Fibroblast of skin of left biceps (primary cell): Measurements from ENCODE around the gene SEMA4B.

Experiments
- DNase-seq, 2 experiments: peaks; one replicate each; pipeline ENCODE4 v3.0.0-alpha.2; 2013; ENCODE audit warnings: low read depth in 2 of 2

SEMA4B gene

GRCh38 chr15:90207252-90207651, 6.1 kb downstream of the SEMA4B start:
- DNase-seq, result no peak

DNA sequence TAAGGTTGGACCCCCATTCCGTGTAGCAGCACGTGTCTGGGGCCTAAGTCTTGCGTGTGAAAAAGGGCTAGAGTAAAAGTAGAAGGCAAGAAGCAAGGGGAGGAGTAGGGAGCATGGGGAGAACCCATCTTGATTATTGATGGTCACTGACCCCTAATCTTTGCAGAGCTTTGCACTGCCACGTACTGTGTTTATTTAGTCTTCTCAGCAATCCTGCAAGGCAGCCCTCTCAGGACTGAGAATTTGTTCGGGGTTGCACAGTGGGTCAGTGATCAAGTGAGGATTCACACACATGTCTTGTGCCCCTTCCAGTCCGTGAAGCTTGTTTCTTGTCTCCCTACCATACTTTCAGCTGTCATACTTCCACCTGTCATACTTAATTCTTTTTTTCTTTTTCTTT, 7.2 kb downstream of the SEMA4B start:
- DNase-seq, result no peak

DNA sequence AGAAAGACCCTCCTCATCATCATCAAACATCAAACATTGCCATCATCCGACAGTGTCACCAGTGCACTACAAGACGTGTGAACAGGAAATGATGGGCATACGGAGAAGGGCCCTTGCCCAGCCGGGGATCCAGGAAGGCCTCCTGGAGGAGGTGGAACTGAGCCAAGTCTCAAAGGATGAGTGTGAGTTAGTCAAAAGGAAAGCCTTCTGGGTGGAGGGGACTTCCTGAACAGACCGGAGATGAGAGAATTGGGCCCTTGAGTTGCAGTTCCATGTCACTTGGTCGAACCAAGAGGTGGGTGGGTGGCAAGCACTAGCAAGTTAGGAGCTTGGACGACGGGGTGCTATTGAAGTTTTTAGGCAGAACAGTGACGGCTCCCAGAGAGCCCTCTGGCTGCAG, 8.5 kb downstream of the SEMA4B start:
- no peak for DNase-seq

- DNase-seq, result no peak
Observed at GRCh38 chr15:90210593-90210992, 9.5 kb downstream of the SEMA4B start.

DNA sequence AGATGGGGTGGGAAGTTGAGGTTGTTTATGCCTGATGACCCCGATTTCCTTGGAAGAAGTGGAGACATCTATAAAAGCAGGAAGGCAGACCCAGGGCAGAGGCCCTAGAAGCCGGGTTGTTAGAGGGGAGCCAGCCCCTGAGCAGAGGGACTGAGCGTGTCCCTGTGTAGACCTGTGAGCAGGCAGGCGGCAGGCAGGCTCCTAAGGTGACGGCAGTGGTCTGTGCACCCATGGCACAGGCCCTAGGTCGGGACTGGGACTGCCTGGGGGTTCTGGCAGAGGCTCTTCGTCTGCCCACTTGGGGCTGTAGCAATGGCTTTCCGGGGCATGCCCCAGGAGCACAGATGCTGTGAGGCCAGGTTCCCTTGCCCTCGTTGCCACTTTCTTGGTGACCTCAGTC, 9.9 kb downstream of the SEMA4B start:
- no peak for DNase-seq

DNA sequence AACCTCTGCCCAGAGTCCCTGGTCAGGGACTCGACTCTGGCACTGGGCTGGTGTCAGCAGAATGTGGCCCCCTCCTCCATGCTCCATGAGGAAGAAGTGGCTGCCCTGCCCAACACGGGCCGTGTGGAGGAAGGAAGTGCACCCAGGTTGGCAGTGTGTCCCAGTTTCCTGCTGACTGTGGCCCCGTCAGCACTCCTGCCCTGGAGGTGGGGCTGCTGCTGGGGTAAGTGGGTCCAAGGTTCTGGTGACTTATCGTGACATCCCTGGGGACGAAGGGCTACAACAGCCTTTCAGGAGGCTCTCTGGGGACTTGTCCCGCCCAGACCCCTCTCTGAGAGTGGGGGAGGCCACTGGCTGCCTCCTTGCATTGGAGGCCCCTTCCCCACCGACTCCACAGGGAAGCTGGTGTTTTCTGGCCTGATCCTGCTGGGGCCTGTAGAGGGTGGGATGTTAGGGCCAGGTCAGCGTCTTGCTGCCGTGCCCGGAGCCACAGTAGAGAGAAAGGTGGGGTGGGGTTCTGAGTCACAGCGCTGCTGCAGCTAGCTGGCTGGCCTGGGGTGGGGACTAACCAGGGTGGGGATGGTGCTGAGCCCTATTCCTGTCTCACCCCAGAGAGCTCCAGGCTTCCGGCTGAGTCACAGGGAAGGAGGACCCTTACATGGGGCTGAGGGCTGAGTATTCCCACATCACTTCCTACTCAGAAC, 10.5 kb downstream of the SEMA4B start:
- DNase-seq, result no peak

DNA sequence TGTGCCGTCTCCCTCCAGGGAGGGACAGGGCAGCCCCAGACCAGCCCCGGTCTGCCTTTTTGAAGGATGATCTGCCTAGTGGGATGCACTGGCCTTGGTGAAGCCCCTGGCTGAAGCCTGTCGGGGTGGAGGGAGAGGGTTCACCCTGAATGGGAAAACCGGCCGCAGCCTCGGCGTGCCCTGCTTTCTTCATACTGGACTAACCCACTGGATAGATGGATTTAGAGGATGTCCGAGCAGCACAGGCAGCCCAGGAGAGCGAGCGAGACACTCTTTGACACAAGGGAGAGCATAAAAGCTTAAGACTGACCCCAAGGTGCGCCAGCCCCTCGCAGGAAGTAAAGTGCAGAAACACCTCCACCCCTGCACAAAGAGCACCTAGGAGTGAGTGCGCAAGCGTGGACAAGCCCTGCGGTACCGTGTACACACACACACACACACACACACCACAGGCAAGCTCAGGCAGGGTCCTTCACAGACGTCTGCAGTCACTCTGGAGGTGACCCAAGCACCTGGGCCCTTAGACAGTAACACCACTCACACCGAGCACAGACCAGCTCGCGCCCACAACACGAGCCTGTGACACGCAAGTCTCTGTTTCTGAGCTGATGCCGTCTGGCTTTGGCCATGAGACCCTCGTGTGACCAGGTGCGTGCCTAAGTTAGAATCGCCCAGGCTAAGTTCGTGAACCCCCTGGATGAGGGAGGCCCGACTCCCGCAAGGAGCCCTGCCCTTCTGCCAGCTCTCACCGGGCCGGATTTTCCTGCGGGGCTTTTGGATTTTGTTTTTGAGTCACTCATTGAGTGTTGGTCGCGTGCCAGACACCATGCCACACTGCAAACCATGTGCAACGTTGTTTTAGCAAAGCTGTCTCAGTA, 11.3 kb downstream of the SEMA4B start:
- DNase-seq, result no peak

DNA sequence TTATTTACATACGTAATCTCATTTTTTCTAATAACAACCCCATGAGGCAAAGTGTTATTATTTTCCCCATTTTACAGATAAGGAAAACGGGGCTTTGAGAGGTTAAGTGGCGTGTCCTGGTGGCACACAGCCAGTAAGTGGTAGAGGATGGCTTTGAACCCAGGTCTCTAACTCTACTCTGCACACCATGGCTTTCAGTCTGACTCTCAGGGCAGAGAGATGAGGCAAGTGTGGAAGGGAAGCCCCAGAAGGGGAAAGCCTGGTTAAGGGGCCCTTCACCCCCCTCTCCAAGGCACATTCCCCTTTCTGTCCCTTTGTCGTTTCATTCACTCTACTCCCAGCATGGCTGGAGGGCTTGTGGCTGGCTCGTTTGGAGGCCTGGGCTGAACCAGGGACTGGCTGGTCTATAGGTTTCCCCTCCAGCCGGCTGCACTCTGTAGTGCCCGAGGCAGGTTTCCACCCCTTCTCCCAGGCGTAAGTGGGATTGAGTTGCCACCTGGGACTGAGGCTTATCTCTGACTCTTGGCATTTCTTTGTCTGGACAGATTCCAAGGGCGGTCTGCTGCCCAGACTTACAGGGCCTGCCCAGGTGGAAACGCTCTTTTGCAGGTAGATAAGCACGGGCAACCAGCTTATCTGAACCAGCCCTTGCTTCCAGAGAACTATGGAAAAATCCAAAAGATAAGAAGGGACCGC, 12.1 kb downstream of the SEMA4B start:
- DNase-seq, result no peak

GRCh38 chr15:90213818-90214204, 12.7 kb downstream of the SEMA4B start:
- no peak for DNase-seq

- DNase-seq, result no peak
Observed at GRCh38 chr15:90214553-90215196, 13.5 kb downstream of the SEMA4B start.

- DNase-seq, result no peak
Observed at GRCh38 chr15:90217671-90218394, 16.7 kb downstream of the SEMA4B start.

DNA sequence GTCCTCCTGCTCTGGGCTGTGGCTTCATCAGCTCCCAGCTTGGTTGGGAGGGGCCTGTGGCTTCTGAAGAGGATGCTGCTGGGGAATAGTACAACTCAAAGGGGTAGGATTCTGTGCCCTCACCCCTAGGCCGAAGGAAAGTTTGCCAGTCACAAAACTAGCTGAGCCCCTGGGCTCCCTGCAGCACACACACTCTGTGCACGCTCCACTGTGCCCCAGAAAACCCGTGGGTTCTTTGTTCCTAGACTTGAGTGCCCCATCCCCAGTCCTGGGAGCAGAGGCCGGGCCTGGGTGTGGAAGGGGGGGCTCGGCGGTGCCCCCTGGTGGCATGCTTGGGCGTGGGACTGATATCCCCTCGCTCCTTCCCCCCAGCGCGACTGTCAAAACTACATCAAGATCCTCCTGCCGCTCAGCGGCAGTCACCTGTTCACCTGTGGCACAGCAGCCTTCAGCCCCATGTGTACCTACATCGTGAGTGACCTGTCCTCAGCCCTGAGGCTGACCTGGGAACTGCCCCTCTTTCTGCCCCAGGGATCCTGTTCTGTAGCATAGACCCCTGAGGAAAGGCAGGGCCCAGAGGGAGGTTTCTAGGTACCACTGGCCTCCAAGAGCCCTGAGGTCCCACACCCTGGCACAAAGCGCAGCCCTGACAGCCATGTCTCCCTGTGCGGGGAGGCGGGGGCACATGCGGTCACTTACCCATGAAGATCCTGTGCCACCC, 18.5 kb downstream of the SEMA4B start:
- DNase-seq, result no peak

GRCh38 chr15:90221246-90221900, 20.2 kb downstream of the SEMA4B start:
- peak; percentile 41 to 45 for DNase-seq

- DNase-seq, result no peak
Observed at GRCh38 chr15:90222547-90222946, 21.4 kb downstream of the SEMA4B start.

DNA sequence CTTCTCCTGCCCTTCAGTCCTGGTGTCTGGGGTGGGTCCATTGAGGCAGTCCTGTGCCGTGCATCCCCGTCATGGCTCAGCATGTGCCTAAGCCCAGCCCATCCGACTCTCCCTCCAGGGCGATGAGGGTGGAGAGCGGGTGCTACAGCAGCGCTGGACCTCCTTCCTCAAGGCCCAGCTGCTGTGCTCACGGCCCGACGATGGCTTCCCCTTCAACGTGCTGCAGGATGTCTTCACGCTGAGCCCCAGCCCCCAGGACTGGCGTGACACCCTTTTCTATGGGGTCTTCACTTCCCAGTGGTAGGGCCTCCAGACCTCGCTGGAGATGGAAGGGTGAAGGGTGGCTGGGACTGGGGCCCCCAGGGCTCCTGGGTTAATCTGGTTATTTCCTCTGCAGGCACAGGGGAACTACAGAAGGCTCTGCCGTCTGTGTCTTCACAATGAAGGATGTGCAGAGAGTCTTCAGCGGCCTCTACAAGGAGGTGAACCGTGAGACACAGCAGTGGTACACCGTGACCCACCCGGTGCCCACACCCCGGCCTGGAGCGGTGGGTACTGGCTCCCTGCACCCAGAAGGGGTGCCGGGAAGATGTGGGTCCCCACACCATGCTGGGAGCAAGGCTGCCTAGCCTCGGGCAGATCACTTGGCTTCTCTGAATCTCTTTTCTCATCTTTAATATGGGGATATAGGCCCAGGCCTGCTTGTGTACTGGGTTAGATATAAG, 22.5 kb downstream of the SEMA4B start:
- no peak for DNase-seq

GRCh38 chr15:90225047-90225446, 23.9 kb downstream of the SEMA4B start:
- no peak for DNase-seq

DNA sequence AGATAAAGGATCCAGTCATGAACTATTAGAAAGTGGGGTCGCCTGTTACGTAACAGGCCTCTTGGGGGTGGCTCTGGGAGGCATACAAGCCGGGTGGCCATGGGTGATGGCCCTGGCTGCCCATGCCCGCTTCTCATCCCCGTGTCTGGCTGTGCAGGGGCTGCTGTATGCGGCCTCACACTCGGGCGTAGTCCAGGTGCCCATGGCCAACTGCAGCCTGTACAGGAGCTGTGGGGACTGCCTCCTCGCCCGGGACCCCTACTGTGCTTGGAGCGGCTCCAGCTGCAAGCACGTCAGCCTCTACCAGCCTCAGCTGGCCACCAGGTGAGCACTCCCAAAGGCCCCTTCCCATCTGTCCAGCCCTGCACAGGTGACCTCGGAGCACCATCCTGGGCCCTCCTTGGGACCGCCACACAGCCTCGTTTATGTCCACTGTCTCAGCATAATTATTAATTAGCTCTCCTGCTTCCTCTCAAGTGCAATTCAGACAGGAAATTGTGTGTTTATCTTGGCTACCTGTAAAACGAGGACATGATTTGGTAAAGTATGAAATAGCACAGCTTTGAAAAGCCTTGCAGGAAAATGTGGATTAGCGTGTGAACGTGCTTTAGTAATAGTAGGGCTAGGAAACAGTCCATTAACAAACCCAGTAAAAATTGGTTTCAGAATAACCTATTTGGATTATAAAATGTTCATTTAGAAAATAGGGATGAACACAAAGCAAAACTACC, 24.5 kb downstream of the SEMA4B start:
- DNase-seq, result no peak

DNA sequence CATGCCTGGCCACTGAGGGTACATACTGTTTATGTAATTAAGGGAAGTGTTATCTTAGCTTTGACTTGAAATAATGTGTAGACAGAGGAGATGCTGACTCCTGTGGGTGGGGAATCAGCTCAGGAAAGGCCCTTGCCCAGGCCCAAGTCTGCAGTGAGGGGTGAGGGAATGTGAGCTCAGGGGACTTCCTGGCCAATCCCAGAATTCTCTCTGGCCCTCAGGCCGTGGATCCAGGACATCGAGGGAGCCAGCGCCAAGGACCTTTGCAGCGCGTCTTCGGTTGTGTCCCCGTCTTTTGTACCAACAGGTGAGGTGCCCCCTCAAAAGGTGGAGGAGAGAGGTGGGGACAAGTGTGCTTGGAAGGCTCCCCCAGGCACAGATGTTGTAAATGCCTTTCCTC, 26.2 kb downstream of the SEMA4B start:
- DNase-seq, result no peak
